Stimulated activated CD8-positive, alpha-beta memory T cell treated with anti-CD3 and anti-CD28 coated beads, Interleukin-2, amount 100 ng/mL, for 48 hours (primary cell): ENCODE data around the gene DYNLT4.
"Not testable (repeated sequence)": the region's sequence is repeated elsewhere in the genome, so short reads cannot be mapped to it uniquely, and the experiment has no call there.

ENCODE experiments used
- DNase-seq, 2 donors: peaks; one replicate each; pipeline ENCODE4 v3.0.0-alpha.2; 2020; ENCODE audit warnings: low read depth in 2 of 2

The DYNLT4 gene, protein sequence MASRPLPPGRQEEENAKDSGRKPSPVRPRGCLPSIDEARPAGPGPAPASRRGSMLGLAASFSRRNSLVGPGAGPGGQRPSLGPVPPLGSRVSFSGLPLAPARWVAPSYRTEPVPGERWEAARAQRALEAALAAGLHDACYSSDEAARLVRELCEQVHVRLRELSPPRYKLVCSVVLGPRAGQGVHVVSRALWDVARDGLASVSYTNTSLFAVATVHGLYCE

DNA sequence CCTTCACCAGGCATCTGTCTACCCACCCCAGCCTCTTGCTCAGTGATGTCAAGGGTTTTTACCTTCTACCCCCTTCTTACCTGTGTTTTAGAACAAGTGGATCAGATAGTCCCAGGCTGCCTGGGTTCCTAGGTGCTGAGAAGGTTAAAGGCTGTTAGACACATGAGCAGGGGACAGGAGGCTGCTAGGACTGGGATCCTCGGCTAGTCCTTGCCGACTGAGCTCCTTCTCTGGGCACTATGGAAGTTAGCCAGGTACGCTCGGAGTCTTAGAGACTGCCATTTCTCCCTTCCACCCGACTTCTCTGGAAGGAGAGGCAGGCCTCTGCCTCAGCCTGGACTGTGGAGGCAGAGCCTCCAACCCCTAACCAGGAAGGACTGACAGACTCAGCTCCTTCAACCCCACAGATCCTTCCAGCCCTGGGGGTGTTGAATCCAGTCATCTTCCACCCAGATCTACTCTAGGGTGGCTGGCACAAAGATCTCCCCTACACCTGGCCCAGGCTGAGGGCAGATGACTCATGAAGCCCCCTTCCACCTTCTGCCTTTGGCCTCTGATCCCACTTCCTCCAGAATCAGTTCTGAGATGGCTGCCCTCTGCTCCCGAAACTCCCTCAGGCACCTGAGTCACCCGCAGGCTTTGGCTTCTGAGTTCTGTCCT lies at the start of gene DYNLT4:
Gene DYNLT4, minus strand, starts transcription at position 648 of the 660 bp plus-strand sequence. CDS start 683 bp downstream, outside the sequence.
- DNase-seq: no peak

- DNase-seq: no peak
Observed at GRCh38 chr1:44855742-44856141, 48.6 kb upstream of the DYNLT4 start.

DNA sequence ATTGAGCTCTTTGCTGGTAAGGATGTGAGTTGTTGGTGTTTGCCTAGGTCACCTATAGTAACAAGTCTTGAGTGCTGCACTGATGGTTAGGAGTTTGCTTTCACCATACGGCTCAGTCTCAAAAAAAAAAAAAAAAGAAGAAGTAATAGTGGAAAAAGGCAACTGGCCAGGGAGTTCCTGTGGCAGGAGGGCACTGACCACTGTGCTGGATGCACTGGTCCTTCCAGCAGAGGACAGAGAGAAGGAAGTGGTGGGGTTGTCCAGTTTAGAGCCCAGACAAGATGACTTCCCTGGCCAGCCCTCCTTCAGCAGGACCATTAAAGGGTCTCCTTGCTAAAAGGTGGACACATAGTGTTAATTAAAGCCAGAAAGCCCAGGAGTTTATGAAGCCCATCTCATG lies 47.8 kb upstream of the DYNLT4 start:
- no peak for DNase-seq

GRCh38 chr1:44853201-44853600 lies 46.0 kb upstream of the DYNLT4 start:
- DNase-seq: no peak

DNA sequence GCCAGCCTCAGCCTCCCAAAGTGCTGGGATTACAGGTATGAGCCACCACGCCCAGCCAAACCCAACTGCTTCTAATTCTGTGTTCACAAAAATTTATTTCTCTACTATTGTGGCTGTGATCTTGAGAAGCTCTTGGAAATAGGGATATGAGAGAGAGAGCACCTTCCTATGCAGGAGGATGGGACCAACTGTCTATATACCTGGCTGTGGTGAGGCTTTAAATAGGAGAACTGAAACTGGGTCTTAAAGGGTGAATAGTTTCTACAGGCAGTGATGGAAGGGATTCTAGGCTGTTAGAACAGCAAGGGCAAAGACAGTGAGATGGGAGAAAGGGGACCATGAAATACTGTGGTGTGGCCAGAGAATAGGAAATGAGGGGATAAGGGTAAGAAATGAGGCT lies 44.2 kb upstream of the DYNLT4 start:
- DNase-seq: no peak

GRCh38 chr1:44849575-44850132 lies 42.5 kb upstream of the DYNLT4 start:
- DNase-seq: no peak

- no peak for DNase-seq
Observed at GRCh38 chr1:44848456-44849181, 41.5 kb upstream of the DYNLT4 start.

GRCh38 chr1:44847845-44848244 lies 40.7 kb upstream of the DYNLT4 start:
- DNase-seq: no peak

GRCh38 chr1:44846985-44847384 lies 39.8 kb upstream of the DYNLT4 start:
- no peak for DNase-seq

DNA sequence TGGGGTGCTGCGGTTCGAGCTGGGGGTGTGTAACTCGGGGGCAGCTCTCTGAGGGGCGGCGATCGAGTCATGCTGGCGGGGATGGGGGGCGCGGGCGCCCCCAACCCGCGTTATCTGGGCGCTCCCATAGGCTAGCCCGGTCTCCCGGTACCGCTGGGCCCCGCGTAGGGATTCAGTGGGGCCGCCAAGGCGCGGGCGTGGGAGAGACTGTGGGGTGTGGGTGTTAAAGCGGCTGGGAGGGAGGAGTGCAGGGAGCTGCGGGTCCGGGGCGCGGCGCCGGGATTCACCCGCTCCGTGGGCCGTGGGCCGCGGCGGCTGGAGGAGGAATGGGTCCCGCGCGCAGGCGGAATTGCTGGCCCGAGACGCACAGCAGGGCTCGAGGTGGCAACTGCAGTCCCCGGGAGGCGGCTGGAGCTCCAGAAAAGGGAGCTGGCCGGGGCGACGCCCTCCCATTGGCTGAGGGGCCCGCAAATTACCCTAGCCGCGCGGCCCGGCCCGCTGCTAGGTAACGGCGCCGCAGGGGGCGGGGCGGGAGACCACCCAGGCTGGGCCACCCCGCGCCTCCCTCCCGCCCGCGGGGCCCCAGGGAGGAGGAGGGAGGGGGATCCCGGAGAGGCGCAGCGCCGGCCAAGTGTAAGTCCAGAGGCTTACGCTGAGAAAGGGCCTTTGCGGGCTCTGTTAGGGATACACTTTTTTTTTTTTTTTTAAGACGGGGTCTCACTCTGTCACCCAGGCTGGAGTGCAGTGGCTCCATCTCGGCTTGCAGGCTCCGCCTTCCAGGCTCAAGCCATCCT lies 35.9 kb upstream of the DYNLT4 start, which contains the start of gene PTCH2:
Gene PTCH2, minus strand, starts transcription at position 392 of the 794 bp plus-strand sequence. Its CDS starts 321 bp downstream, at position 71.
- DNase-seq: peak; percentile 23 to 30

DNA sequence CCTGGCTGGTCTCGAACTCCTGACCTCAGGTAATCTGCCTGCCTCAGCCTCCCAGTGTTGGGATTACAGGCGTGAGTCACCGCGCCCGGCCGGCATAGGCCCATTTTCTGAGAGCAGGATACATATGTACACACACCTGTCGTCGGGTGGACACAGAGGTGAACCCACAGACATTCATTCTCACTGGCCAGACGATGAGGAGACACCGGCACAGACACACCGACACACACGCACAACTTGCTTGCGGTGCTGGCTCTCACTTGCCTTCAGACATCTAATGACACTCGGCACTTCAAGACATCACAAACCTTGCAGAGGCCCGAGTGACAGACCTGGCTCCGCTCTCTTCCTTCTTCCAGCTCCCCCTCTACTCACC lies 35.3 kb upstream of the DYNLT4 start:
- no peak for DNase-seq

DNA sequence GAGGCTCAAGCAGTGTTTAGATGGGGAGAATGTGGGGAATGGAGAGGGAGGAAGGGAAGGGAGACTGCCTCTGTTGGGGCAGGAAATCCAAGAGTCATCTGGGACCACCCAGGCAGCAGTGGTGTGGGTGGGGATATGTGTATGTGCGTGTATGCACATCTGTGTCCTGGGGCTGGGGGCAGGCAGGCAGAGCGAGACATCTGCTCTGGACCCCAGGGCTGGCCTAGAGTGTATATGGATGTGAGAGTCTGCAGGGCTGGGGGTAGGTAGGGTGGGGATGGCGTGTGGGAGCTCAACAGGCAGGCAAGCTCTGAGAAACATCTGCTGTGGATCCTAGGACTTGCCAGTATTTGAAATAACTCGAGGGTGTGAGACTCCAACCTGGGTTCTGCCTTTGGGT lies 32.4 kb upstream of the DYNLT4 start:
- no peak for DNase-seq

- not testable (repeated sequence) for DNase-seq
Observed at GRCh38 chr1:44838294-44838693, 31.1 kb upstream of the DYNLT4 start.

DNA sequence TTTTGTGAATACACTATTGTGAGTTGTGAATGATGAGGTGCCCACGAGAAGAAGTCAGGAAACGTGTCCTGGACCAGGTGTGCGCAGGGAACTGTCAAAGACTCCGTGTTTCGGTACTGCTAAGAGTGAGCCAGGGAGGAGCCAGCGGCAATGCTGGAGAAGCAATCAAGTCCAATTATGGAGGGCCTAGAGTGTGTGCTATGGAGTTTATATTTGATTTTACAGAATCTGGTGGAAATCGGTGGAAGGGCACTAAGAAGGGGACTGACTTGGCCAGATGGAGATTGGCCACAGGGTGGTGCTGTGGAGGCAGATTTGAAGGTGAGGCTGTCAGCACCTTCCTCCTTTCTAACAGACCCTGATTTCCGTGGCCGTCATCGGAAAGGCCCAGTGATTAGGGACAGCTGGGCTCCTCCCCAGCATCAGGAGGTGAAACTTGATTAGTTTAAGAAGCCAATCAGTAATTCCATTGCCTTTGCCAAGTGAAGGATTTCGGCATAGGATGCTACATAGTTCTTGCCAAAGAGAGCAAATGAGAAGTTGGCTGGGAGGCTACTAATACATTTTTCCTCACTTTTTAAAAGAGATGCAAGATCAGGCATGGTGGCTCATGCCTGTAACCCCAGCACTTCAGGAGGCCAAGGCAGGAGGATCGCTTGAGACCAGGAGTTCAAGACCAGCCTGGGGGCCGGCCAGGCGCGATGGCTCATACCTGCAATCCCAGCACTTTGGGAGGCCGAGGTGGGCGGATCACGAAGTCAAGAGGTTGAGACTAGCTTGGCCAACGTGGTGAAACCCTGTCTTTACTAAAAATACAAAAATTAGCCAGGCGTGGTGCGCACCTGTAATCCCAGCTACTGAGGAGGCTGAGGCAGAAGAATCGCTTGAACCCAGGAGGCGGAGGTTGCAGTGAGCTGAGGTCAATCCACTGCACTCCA lies 28.9 kb upstream of the DYNLT4 start:
- peak; percentile 77 to 83 for DNase-seq

- no peak for DNase-seq
Observed at GRCh38 chr1:44834328-44834727, 27.2 kb upstream of the DYNLT4 start.

- no peak for DNase-seq
Observed at GRCh38 chr1:44832056-44832705, 25.0 kb upstream of the DYNLT4 start.

DNA sequence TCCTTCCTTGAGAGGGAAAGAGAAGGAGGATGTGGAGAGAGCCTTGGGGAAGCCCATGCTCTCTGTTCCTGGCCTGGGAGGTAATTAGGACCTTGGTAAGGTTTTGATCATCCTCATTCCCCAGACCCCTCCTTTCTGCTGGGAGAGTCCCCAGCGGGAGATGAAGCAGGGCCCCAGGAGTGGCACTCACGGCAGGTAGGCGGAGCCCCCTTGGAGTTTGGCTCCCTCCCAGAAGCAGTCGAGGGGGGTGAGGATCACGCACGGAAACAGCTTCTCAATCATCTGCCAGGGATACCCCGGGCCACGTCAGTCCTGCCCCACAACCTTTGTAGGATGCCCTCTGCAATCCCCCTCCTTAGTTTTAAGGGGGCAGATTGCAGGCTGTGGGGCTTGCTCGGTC lies 24.4 kb upstream of the DYNLT4 start:
- no peak for DNase-seq

DNA sequence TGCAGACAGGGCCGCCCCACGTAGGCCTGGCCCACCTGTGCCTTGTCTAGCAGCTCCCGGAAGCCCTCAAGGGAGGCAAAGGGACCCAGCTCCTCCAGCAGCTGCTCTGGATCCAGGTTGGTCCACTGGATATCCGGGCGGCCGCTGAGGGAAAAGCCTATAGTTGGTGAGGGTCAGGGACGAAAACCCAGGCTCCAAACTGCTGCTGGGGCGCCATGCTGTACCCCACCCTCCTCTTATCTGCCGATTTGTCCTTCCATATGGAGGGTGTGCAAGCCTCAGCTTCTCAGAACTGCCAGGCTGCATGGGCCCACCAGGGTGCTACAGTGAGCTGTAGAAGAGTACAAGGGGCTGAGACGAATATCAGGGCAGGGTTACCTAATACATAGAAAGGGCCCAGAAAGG lies 23.8 kb upstream of the DYNLT4 start:
- DNase-seq: no peak

DNA sequence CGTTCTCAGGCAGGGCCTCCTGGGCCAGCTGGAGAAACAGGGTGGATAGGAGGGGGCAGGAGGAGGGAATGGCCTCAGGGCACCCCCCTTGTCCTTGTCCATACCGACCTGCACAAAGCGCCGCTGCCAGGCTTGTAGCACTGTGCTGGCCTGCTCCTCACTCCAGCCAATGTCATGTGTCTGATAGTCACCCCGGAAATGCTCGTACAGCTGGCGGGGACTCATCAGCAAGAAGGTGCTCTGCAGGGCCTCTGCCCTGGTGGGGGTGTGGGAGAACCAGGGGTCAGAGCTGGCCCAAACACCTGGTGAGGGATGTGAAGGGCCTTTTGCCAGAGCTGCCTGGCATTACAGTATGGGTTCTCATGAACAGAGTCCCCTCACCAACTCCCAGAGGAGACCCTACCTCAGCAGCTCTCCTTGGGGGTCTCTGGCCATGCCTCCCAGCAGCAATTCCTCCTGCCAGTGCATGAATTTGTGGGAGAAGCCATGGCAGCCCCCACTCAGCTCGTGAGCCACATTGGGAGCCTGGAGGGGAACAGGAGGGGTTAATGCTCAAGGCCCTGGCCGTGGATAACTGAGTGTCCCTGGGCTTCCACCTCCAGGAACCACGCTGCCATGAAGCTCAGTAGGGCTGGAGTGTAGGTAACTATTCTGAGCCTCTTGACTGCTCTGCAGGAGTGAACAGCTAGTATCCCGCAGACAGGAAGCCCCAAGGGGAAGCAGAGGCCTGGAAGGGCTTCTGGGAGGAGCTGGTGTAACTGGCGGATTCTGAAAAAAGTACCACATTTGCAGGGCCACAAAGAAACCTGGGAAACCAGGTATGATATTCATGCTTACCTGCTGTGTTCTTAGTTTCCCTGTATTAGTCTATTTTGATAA lies 22.6 kb upstream of the DYNLT4 start:
- DNase-seq: no peak
